GM21528 (cell line): Measurements from ENCODE around the gene HOXC6.

Experiments used
- ATAC-seq: cut with Tn5 transposase; IDR thresholded peaks from one replicate; pipeline ENCODE4 v1.9.1; 2021; ENCODE audit warnings: mild to moderate bottlenecking, moderate library complexity; ENCODE audit not compliant: unreplicated experiment, low FRiP score

Gene HOXC6

GRCh38 chr12:54051874-54052437 is 23.7 kb downstream of the HOXC6 start:
- no peak for ATAC-seq

GRCh38 chr12:54052438-54053002 is 24.3 kb downstream of the HOXC6 start:
- no peak for ATAC-seq

GRCh38 chr12:54053003-54053750 is 24.9 kb downstream of the HOXC6 start:
- ATAC-seq: peak; percentile 64

DNA sequence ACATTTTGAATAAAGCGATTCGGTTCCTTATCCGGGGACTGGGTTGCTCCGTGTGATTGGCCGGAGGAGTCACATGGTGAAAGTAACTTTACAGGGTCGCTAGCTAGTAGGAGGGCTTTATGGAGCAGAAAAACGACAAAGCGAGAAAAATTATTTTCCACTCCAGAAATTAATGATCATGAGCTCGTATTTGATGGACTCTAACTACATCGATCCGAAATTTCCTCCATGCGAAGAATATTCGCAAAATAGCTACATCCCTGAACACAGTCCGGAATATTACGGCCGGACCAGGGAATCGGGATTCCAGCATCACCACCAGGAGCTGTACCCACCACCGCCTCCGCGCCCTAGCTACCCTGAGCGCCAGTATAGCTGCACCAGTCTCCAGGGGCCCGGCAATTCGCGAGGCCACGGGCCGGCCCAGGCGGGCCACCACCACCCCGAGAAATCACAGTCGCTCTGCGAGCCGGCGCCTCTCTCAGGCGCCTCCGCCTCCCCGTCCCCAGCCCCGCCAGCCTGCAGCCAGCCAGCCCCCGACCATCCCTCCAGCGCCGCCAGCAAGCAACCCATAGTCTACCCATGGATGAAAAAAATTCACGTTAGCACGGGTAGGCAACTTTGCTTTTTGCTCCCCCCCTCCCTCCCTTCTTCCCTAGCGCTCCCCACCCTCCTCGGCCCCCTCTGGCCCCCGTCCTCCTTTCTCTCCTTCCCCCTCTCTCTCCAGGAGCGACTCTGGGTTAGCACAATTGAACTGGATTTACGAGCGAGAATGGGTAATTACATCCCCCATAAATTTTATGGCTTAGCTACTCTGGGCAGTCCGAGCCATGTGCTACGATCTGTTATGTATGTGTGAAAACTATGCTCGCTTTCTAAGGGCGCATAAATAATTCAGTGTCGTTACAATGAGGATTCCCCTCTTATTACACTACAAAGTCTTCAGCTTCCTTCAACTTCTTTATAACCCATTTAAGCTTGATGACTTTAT is 25.8 kb downstream of the HOXC6 start, which contains the start of gene HOXC4:
TSS of gene HOXC4 (plus strand) at position 85 of the 991 bp plus-strand sequence. CDS start at position 173, 88 bp downstream.
- ATAC-seq: peak; percentile 53

DNA sequence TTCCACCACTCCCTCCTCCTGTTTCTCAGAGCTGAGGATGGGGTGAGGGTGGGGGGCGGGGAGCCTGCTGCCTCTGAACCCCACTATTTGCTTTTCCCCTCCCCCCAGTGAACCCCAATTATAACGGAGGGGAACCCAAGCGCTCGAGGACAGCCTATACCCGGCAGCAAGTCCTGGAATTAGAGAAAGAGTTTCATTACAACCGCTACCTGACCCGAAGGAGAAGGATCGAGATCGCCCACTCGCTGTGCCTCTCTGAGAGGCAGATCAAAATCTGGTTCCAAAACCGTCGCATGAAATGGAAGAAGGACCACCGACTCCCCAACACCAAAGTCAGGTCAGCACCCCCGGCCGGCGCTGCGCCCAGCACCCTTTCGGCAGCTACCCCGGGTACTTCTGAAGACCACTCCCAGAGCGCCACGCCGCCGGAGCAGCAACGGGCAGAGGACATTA is 26.5 kb downstream of the HOXC6 start:
- no peak for ATAC-seq

- no peak for ATAC-seq
Measured at GRCh38 chr12:54055552-54055951, 27.3 kb downstream of the HOXC6 start.

- ATAC-seq: no peak
Measured at GRCh38 chr12:54056110-54056509, 27.9 kb downstream of the HOXC6 start.

- no peak for ATAC-seq
Measured at GRCh38 chr12:54058128-54058768, 30.0 kb downstream of the HOXC6 start.

- ATAC-seq: no peak
Measured at GRCh38 chr12:54059668-54060067, 31.4 kb downstream of the HOXC6 start.

DNA sequence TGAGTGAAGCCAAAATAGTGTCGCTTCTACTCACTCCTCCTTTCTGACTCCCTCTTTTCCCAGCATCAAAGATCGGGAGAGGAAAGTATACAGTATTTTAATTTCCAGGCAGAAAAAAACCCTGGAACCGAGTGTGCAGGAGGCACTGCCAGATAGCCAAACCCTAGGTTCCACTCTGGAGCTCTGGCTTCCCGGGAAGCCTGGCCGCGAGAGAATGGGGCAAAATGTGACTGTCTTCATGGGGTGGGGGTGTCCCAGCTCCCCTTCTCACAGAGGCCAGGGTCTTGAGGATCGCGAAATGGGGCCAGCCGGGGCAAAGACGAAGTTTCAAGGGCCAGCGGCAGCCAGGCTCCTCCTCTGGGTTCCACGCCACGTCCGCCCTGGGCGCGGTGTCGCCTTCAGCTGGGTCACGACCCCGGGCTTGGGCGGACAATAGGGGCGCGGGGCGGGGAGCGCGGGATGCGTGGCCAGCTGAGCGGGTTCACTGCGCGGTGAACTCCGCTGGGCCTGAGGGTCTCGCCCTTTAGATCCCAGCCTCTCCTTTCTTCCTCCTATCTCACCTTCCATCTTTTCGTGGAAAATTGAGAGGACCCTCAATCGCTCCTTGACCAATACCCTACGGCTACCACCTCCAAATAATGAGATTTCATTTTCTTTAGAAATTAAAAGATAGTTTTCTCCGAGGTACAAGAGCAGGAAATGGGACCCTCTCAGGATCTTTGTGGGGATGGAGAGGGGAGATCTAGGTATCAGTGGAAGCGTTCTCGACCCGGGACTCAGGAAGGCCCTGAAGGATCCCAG is 32.1 kb downstream of the HOXC6 start:
- ATAC-seq: no peak

DNA sequence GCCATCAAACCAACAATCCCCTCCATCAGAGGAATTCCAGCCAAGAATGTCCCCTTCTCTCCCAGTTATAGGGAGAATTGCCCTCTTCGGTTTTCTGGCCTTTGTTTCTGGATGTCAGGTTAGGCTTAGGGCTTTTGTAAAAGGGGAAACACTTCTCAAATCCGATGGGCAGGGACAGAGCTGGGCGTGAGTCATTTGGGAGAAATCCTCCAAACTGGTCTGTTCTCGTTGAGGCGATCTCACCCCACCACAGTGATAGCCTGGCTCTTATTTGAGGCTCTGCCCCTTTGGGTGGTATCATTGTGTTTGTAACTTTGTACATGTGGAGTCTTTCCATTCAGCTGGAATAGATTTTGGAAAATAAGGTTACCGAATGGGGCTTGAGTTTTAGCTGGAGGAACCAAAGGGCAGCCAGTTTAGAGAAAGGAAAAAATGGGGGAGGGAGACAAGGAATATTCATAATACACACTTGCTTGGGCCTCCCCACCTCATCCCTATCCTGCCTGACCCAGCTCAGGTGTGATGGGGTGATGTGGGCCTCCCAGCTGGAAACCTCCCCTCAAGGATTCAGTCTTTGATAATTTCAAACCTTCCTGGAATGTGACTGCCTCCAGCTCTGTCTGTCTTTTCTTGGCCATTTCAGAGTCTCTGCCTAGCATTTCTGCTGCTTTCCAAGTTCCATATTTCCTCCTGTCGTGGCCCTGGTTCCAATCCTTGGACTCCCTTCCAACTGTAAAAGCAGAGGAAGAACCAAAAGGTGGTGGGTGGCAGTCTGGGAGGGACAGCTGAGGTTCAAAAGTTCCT is 32.9 kb downstream of the HOXC6 start:
- no peak for ATAC-seq

DNA sequence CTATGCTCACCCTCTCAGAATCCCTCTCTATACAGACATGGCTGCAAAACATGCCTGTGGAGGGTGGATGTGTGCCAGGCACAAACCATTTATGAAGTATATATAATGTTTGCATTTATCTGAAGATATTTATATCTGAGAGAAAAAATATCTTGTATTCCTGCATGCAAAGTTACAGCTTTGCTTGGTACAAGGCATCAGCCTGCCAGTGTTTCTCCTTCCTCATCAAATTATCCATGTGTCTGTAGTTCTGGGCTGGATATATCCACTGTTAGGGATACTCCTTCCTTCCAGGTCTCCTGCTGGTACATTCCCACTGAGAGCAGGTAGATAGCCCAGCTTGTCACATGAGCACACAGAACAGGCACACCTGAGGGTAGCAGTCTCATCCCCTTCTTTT is 37.4 kb downstream of the HOXC6 start:
- no peak for ATAC-seq

DNA sequence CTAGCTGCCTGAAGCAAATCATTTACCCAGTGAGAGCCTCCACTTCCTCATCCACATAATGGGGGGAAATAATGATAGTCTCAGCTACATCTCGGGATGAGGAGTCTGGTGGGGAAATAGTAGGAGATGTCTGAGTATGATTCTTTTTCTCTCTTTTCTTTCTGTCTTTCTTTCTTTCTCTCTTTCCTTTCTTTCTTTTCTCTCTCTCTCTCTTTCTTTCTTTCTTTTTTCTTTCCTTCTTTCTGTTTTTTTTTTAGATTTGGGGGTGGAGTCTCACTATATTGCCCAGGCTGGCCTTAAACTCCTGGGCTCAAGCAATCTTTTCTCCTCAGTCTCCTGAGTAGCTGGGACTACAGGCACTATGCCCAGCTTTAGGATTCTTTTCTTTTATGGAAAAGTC is 38.2 kb downstream of the HOXC6 start:
- no peak for ATAC-seq

DNA sequence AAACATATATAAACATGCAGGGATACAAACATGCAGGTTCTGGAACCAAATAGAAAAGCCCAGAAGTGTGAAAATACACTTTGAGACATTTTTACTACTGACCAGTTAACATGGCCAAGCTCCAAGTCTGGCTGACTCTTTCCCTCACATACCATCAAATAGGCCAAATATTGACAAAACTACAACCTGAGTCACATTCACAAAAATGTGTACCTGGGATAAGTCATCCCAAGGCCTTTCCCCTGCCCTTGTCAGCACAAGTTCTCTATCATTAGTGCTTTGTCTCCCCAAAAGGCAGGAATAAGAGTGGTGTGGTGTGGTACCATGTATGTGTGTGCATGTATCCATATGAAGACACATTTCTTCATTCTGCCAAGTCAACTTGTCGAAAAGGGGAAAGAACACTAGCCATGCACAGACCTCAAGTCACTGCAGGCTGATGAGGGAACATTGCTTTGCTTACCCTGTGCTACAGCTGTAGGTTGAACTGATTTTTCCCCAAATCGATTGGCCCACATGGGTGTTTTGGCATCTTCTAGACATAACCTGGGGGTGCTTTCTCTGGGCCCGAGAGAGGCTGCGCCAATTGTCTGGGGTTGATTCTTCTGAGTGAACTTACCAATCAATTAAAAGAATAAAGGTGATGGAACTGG is 40.3 kb downstream of the HOXC6 start:
- ATAC-seq: no peak

GRCh38 chr12:54071942-54072341 is 43.7 kb downstream of the HOXC6 start:
- ATAC-seq: no peak

- ATAC-seq: no peak
Measured at GRCh38 chr12:54074308-54074707, 46.1 kb downstream of the HOXC6 start.

DNA sequence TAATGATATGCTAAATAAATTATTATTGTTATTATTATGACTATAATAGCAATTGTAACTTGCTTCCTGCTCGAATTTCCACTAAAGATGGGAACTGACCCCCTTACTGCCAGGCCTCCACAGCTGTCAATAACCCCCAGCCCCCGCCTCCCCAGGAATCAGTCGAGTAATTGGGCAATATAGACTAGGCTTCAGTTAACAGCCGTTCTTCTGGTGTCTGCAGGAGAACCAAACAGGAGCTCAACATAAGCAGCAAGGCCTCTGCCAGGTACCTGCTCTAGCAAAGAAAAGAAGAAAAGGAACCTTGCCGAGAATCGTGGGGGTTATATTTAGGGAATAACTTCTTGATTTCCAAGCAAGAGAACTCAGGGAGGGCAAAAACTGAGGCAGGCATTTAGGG is 47.2 kb downstream of the HOXC6 start:
- ATAC-seq: no peak

GRCh38 chr12:54075974-54076373 is 47.7 kb downstream of the HOXC6 start:
- ATAC-seq: no peak
